Measurements from ENCODE around the gene CEP41.

Gene CEP41

GRCh38 chr7:130398526-130399090 lies 42.2 kb downstream of the CEP41 start:
- H3K4me3 ChIP-seq (replicated peaks; ENCODE audit: low read depth, low read length) = no peak overlapping the region
- TF ChIP-seq CTCF (IDR thresholded peaks at IDR 0.05; ENCODE audit: insufficient read depth, low read length, poor library complexity, severe bottlenecking) = no peak
- no peak for DNase-seq (ENCODE audit: extremely low read depth, insufficient read length)
- H3K27me3 ChIP-seq (replicated peaks; ENCODE audit: control insufficient read depth, insufficient read depth, low read length) = no peaks in the 10 kb centered on the region
- peaks cover 5% of the 10 kb centered on the region for H3K36me3 ChIP-seq (ENCODE audit: control insufficient read depth, insufficient read depth, low read length)

GRCh38 chr7:130397758-130398073 lies 43.1 kb downstream of the CEP41 start:
- Histone ChIP-seq H3K36me3 (ENCODE audit: control insufficient read depth, insufficient read depth, low read length) (peaks cover 3% of the 10 kb centered on the region), H3K27me3 (replicated peaks; ENCODE audit: control insufficient read depth, insufficient read depth, low read length) (no peaks in the 10 kb centered on the region), H3K4me3 (replicated peaks; ENCODE audit: low read depth, low read length) (no peak overlapping the region)
- no peak for DNase-seq (ENCODE audit: extremely low read depth, insufficient read length)
- no peak for TF ChIP-seq CTCF (IDR thresholded peaks at IDR 0.05; ENCODE audit: insufficient read depth, low read length, poor library complexity, severe bottlenecking)

GRCh38 chr7:130397051-130397757 lies 43.6 kb downstream of the CEP41 start:
- H3K4me3 ChIP-seq (replicated peaks; ENCODE audit: low read depth, low read length) = no peak overlapping the region
- H3K36me3 ChIP-seq (ENCODE audit: control insufficient read depth, insufficient read depth, low read length) = peaks cover 2% of the 10 kb centered on the region; the same call in 1 of the 2 replicates
- DNase-seq (ENCODE audit: extremely low read depth, insufficient read length) = no peak
- H3K27me3 ChIP-seq (replicated peaks; ENCODE audit: control insufficient read depth, insufficient read depth, low read length) = no peaks in the 10 kb centered on the region
- no peak for TF ChIP-seq CTCF (IDR thresholded peaks at IDR 0.05; ENCODE audit: insufficient read depth, low read length, poor library complexity, severe bottlenecking)

GRCh38 chr7:130396109-130396508 lies 44.7 kb downstream of the CEP41 start:
- TF ChIP-seq CTCF (IDR thresholded peaks at IDR 0.05; ENCODE audit: insufficient read depth, low read length, poor library complexity, severe bottlenecking) = no peak
- Histone ChIP-seq H3K27me3 (replicated peaks; ENCODE audit: control insufficient read depth, insufficient read depth, low read length) (no peaks in the 10 kb centered on the region), H3K4me3 (replicated peaks; ENCODE audit: low read depth, low read length) (no peak overlapping the region), H3K36me3 (ENCODE audit: control insufficient read depth, insufficient read depth, low read length) (peaks cover 2% of the 10 kb centered on the region; the same call in 1 of the 2 replicates)
- DNase-seq (ENCODE audit: extremely low read depth, insufficient read length) = no peak

- no peak for DNase-seq (ENCODE audit: extremely low read depth, insufficient read length)
- TF ChIP-seq CTCF (IDR thresholded peaks at IDR 0.05; ENCODE audit: insufficient read depth, low read length, poor library complexity, severe bottlenecking) = no peak
- Histone ChIP-seq H3K4me3 (replicated peaks; ENCODE audit: low read depth, low read length) (no peak overlapping the region), H3K27me3 (replicated peaks; ENCODE audit: control insufficient read depth, insufficient read depth, low read length) (no peaks in the 10 kb centered on the region), H3K36me3 (ENCODE audit: control insufficient read depth, insufficient read depth, low read length) (peaks cover 1% of the 10 kb centered on the region; the same call in 1 of the 2 replicates)
Measured at GRCh38 chr7:130395421-130395820, 45.4 kb downstream of the CEP41 start.
